ENCODE results near the gene GUCA2B. TPM values are rescaled to one million over a fixed set of nuclear protein-coding genes. Genes with fewer than 3 reads are reported as not detected.
A peak's percentile ranks its signal among the peaks of the same experiment; 100 is the strongest.

The GUCA2B gene
- polyA plus RNA-seq, 3 donors: not detected

GRCh38 chr1:42144711-42145388 is 8.4 kb upstream of the GUCA2B start:
- Mint-ChIP-seq H3K27me3 (ENCODE audit: low read depth in 3 of 3) (peaks cover 7 to 17% (median 12%) of the 10 kb centered on the region in 3 donors), H3K9me3 (no peaks in the 10 kb centered on the region), H3K27ac (no peak overlapping the region), H3K4me1 (peaks cover 5% of the 10 kb centered on the region), H3K4me3 (no peak overlapping the region), H3K36me3 (no peaks in the 10 kb centered on the region)
- Histone ChIP-seq H3K27ac (ENCODE audit: low read depth in 1 of 2, low read length in 2 of 2) (no peak overlapping the region), H3K4me3 (replicated peaks in 1 of 3; ENCODE audit: low read depth in 2 of 3, low read length in 3 of 3) (no peak overlapping the region), H3K9me3 (replicated peaks in 1 of 2; ENCODE audit: control insufficient read depth in 1 of 2, insufficient read depth in 1 of 2, low read length in 2 of 2) (no peaks in the 10 kb centered on the region), H3K79me2 (ENCODE audit: insufficient read depth, low read length) (no peaks in the 10 kb centered on the region), H3K36me3 (replicated peaks in 1 of 2; ENCODE audit: control insufficient read depth in 1 of 2, insufficient read depth in 2 of 2, low read length in 2 of 2) (no peaks in the 10 kb centered on the region), H3K4me1 (ENCODE audit: control insufficient read depth in 1 of 2, insufficient read depth in 2 of 2, low read length in 2 of 2) (peaks cover 6 to 7% of the 10 kb centered on the region in 2 donors), H2AFZ (ENCODE audit: insufficient read depth, low read depth, low read length, poor library complexity, severe bottlenecking) (no peak overlapping the region), H3K4me2 (replicated peaks; ENCODE audit: extremely low read depth, low read length, poor library complexity, severe bottlenecking) (no peak overlapping the region), H3K9ac (ENCODE audit: insufficient read depth, low read length, poor library complexity, severe bottlenecking) (no peak overlapping the region), H3K27me3 (ENCODE audit: control insufficient read depth in 2 of 2, insufficient read depth in 2 of 2, low read length in 2 of 2) (no peaks in the 10 kb centered on the region), H4K20me1 (ENCODE audit: insufficient read depth, low read length) (no peaks in the 10 kb centered on the region)
- TF ChIP-seq CTCF (IDR thresholded peaks at IDR 0.05): no peak
- no peak for DNase-seq
- intact Hi-C loops (cut with micrococcal nuclease): no loop called here
- 77% methylated on average over 10 of the region's 12 CpGs for WGBS (ENCODE audit: insufficient coverage)

GRCh38 chr1:42145389-42145716 is 7.9 kb upstream of the GUCA2B start:
- Mint-ChIP-seq H3K4me1 (peaks cover 5% of the 10 kb centered on the region), H3K4me3 (peak overlapping the region in 1 of 2 donors; percentile 21), H3K27ac (no peak overlapping the region), H3K36me3 (no peaks in the 10 kb centered on the region), H3K27me3 (ENCODE audit: low read depth in 3 of 3) (peaks cover 7 to 20% (median 12%) of the 10 kb centered on the region in 3 donors), H3K9me3 (no peaks in the 10 kb centered on the region)
- no peak overlapping the region for H3K9ac ChIP-seq (ENCODE audit: insufficient read depth, low read length, poor library complexity, severe bottlenecking)
- no peak overlapping the region for H2AFZ ChIP-seq (ENCODE audit: insufficient read depth, low read depth, low read length, poor library complexity, severe bottlenecking)
- no peak for TF ChIP-seq CTCF (IDR thresholded peaks at IDR 0.05)
- no peaks in the 10 kb centered on the region for H3K27me3 ChIP-seq (ENCODE audit: control insufficient read depth in 2 of 2, insufficient read depth in 2 of 2, low read length in 2 of 2)
- H4K20me1 ChIP-seq (ENCODE audit: insufficient read depth, low read length): no peaks in the 10 kb centered on the region
- no peak overlapping the region for H3K4me2 ChIP-seq (replicated peaks; ENCODE audit: extremely low read depth, low read length, poor library complexity, severe bottlenecking)
- no peak for DNase-seq
- no peaks in the 10 kb centered on the region for H3K79me2 ChIP-seq (ENCODE audit: insufficient read depth, low read length)
- no peaks in the 10 kb centered on the region for H3K36me3 ChIP-seq (replicated peaks in 1 of 2; ENCODE audit: control insufficient read depth in 1 of 2, insufficient read depth in 2 of 2, low read length in 2 of 2)
- 11% methylated on average over 6 of the region's 8 CpGs for WGBS (ENCODE audit: insufficient coverage)
- intact Hi-C loops (cut with micrococcal nuclease): no loop called here
- peaks cover 6 to 7% of the 10 kb centered on the region in 2 donors for H3K4me1 ChIP-seq (ENCODE audit: control insufficient read depth in 1 of 2, insufficient read depth in 2 of 2, low read length in 2 of 2)
- H3K9me3 ChIP-seq (replicated peaks in 1 of 2; ENCODE audit: control insufficient read depth in 1 of 2, insufficient read depth in 1 of 2, low read length in 2 of 2): no peaks in the 10 kb centered on the region
- H3K27ac ChIP-seq (ENCODE audit: low read depth in 1 of 2, low read length in 2 of 2): no peak overlapping the region
- H3K4me3 ChIP-seq (replicated peaks in 1 of 3; ENCODE audit: low read depth in 2 of 3, low read length in 3 of 3): no peak overlapping the region
